ENCODE measurements around the gene FAM89A. TPM values are rescaled to one million over a fixed set of nuclear protein-coding genes. Genes with fewer than 3 reads are reported as not detected.
A peak's percentile ranks its signal among the peaks of the same experiment; 100 is the strongest.

Gene FAM89A
- 79.1 TPM for polyA plus RNA-seq (2013, experiment 1 of 2)
- polyA plus RNA-seq (2013, experiment 2 of 2) = 83.8 TPM

GRCh38 chr1:231040019-231040799, at the start of gene FAM89A:
Gene FAM89A (minus strand): TSS chr1:231040254. CDS start chr1:231040211, 43 bp downstream.
- no peak within 1 kb of the TSS for H2BK5ac ChIP-seq (ENCODE audit: low read depth, low read length, poor library complexity, severe bottlenecking)
- peak within 1 kb of the TSS; percentile 72 for H3K9ac ChIP-seq (ENCODE audit: low read length)
- peak within 1 kb of the TSS; percentile 92 for H3K4me2 ChIP-seq (ENCODE audit: low read length, poor library complexity, severe bottlenecking)
- H3K4me3 ChIP-seq (ENCODE audit: insufficient read depth in 1 of 2, low read depth in 1 of 2, low read length in 2 of 2) = peak within 1 kb of the TSS; percentile 78 to 88
- peaks cover 11% of the 10 kb centered on the region for H3K9me3 ChIP-seq (ENCODE audit: control insufficient read depth, low read length)
- peak; percentile 51 for DNase-seq
- H3K4me1 ChIP-seq (ENCODE audit: control insufficient read depth, insufficient read depth, low read depth, low read length) = peaks cover 16% of the 10 kb centered on the region
- no peaks in the 10 kb centered on the region for H3K36me3 ChIP-seq (ENCODE audit: control insufficient read depth in 1 of 2, insufficient read depth in 2 of 2, low read depth in 1 of 2, low read length in 2 of 2)
- H2BK12ac ChIP-seq (ENCODE audit: low read length in 2 of 2) = peak within 1 kb of the TSS; percentile 85 to 95
- H4K8ac ChIP-seq (ENCODE audit: low read length) = peak within 1 kb of the TSS; percentile 90
- peak within 1 kb of the TSS in 1 of 2 experiments; percentile 93 for H3K23ac ChIP-seq (ENCODE audit: low read length in 2 of 2)
- WGBS = 1% methylated on average over 44 of the region's 82 CpGs
- H3K79me1 ChIP-seq (replicated peaks; ENCODE audit: low read length, poor library complexity, severe bottlenecking) = peaks cover 5% of the 10 kb centered on the region
- H2BK120ac ChIP-seq (ENCODE audit: low read depth, low read length) = peak within 1 kb of the TSS; percentile 98
- H4K91ac ChIP-seq (ENCODE audit: low read length) = peak within 1 kb of the TSS; percentile 97
- peaks cover 3 to 17% of the 10 kb centered on the region in 2 experiments for H3K27me3 ChIP-seq (ENCODE audit: control insufficient read depth in 1 of 2, insufficient read depth in 1 of 2, low read length in 2 of 2)
- no peak within 1 kb of the TSS for H2AFZ ChIP-seq (ENCODE audit: low read depth, low read length)
- H3K4ac ChIP-seq (ENCODE audit: low read depth in 1 of 2, low read length in 2 of 2) = peak within 1 kb of the TSS; percentile 89 to 95
- peak within 1 kb of the TSS; percentile 99 for H2BK15ac ChIP-seq (ENCODE audit: low read depth, poor library complexity, severe bottlenecking)
- H2AK5ac ChIP-seq (ENCODE audit: low read length, severe bottlenecking) = no peak within 1 kb of the TSS
- H3K18ac ChIP-seq (ENCODE audit: low read depth in 1 of 2, low read length in 2 of 2) = peak within 1 kb of the TSS; percentile 98 to 99
- H3K27ac ChIP-seq (ENCODE audit: low read length, poor library complexity, severe bottlenecking) = no peak within 1 kb of the TSS
- peak within 1 kb of the TSS; percentile 95 to 96 for H3K14ac ChIP-seq (ENCODE audit: low read length in 2 of 2)

GRCh38 chr1:231084353-231084752, 44.3 kb upstream of the FAM89A start:
- H2AFZ ChIP-seq (ENCODE audit: low read depth, low read length) = no peak overlapping the region
- H3K4me2 ChIP-seq (ENCODE audit: low read length, poor library complexity, severe bottlenecking) = no peak overlapping the region
- no peak overlapping the region for H2BK120ac ChIP-seq (ENCODE audit: low read depth, low read length)
- 69% methylated on average over 5 of the region's 5 CpGs for WGBS
- H2BK15ac ChIP-seq (ENCODE audit: low read depth, poor library complexity, severe bottlenecking) = no peak overlapping the region
- no peaks in the 10 kb centered on the region for H3K27me3 ChIP-seq (ENCODE audit: control insufficient read depth in 1 of 2, insufficient read depth in 1 of 2, low read length in 2 of 2)
- H3K4me1 ChIP-seq (ENCODE audit: control insufficient read depth, insufficient read depth, low read depth, low read length) = no peaks in the 10 kb centered on the region
- no peak overlapping the region for H3K18ac ChIP-seq (ENCODE audit: low read depth in 1 of 2, low read length in 2 of 2)
- H3K4me3 ChIP-seq (ENCODE audit: insufficient read depth in 1 of 2, low read depth in 1 of 2, low read length in 2 of 2) = no peak overlapping the region
- no peak overlapping the region for H3K9ac ChIP-seq (ENCODE audit: low read length)
- no peaks in the 10 kb centered on the region for H3K79me1 ChIP-seq (replicated peaks; ENCODE audit: low read length, poor library complexity, severe bottlenecking)
- no peak overlapping the region for H2AK5ac ChIP-seq (ENCODE audit: low read length, severe bottlenecking)
- H3K23ac ChIP-seq (ENCODE audit: low read length in 2 of 2) = no peak overlapping the region
- no peak overlapping the region for H3K27ac ChIP-seq (ENCODE audit: low read length, poor library complexity, severe bottlenecking)
- H4K91ac ChIP-seq (ENCODE audit: low read length) = no peak overlapping the region
- no peak overlapping the region for H3K14ac ChIP-seq (ENCODE audit: low read length in 2 of 2)
- no peak overlapping the region for H3K4ac ChIP-seq (ENCODE audit: low read depth in 1 of 2, low read length in 2 of 2)
- H4K8ac ChIP-seq (ENCODE audit: low read length) = no peak overlapping the region
- DNase-seq = no peak
- H3K36me3 ChIP-seq (ENCODE audit: control insufficient read depth in 1 of 2, insufficient read depth in 2 of 2, low read depth in 1 of 2, low read length in 2 of 2) = no peaks in the 10 kb centered on the region
- H2BK12ac ChIP-seq (ENCODE audit: low read length in 2 of 2) = no peak overlapping the region
- no peak overlapping the region for H2BK5ac ChIP-seq (ENCODE audit: low read depth, low read length, poor library complexity, severe bottlenecking)
- no peaks in the 10 kb centered on the region for H3K9me3 ChIP-seq (ENCODE audit: control insufficient read depth, low read length)

GRCh38 chr1:231079163-231079562, 39.1 kb upstream of the FAM89A start:
- no peak overlapping the region for H3K4ac ChIP-seq (ENCODE audit: low read depth in 1 of 2, low read length in 2 of 2)
- 89% methylated on average over 3 of the region's 4 CpGs for WGBS

GRCh38 chr1:231078250-231078649, 38.2 kb upstream of the FAM89A start:
- no peaks in the 10 kb centered on the region for H3K9me3 ChIP-seq (ENCODE audit: control insufficient read depth, low read length)
- no peak for DNase-seq
- no peak overlapping the region for H2BK15ac ChIP-seq (ENCODE audit: low read depth, poor library complexity, severe bottlenecking)
- H3K27ac ChIP-seq (ENCODE audit: low read length, poor library complexity, severe bottlenecking) = no peak overlapping the region
- no peak overlapping the region for H3K4ac ChIP-seq (ENCODE audit: low read depth in 1 of 2, low read length in 2 of 2)
- H2AFZ ChIP-seq (ENCODE audit: low read depth, low read length) = no peak overlapping the region
- H2BK12ac ChIP-seq (ENCODE audit: low read length in 2 of 2) = no peak overlapping the region
- no peaks in the 10 kb centered on the region for H3K79me1 ChIP-seq (replicated peaks; ENCODE audit: low read length, poor library complexity, severe bottlenecking)
- H2AK5ac ChIP-seq (ENCODE audit: low read length, severe bottlenecking) = no peak overlapping the region
- no peak overlapping the region for H3K18ac ChIP-seq (ENCODE audit: low read depth in 1 of 2, low read length in 2 of 2)
- peaks cover 0 to 17% of the 10 kb centered on the region in 2 experiments for H3K27me3 ChIP-seq (ENCODE audit: control insufficient read depth in 1 of 2, insufficient read depth in 1 of 2, low read length in 2 of 2)
- no peak overlapping the region for H3K4me2 ChIP-seq (ENCODE audit: low read length, poor library complexity, severe bottlenecking)
- H2BK5ac ChIP-seq (ENCODE audit: low read depth, low read length, poor library complexity, severe bottlenecking) = no peak overlapping the region
- H3K23ac ChIP-seq (ENCODE audit: low read length in 2 of 2) = no peak overlapping the region
- 94% methylated on average over 5 of the region's 7 CpGs for WGBS
- H3K36me3 ChIP-seq (ENCODE audit: control insufficient read depth in 1 of 2, insufficient read depth in 2 of 2, low read depth in 1 of 2, low read length in 2 of 2) = no peaks in the 10 kb centered on the region
- H4K8ac ChIP-seq (ENCODE audit: low read length) = no peak overlapping the region
- H3K4me1 ChIP-seq (ENCODE audit: control insufficient read depth, insufficient read depth, low read depth, low read length) = no peaks in the 10 kb centered on the region
- H3K9ac ChIP-seq (ENCODE audit: low read length) = no peak overlapping the region
- no peak overlapping the region for H2BK120ac ChIP-seq (ENCODE audit: low read depth, low read length)
- no peak overlapping the region for H4K91ac ChIP-seq (ENCODE audit: low read length)
- H3K14ac ChIP-seq (ENCODE audit: low read length in 2 of 2) = no peak overlapping the region
- no peak overlapping the region for H3K4me3 ChIP-seq (ENCODE audit: insufficient read depth in 1 of 2, low read depth in 1 of 2, low read length in 2 of 2)

More at GRCh38 chr1:231079163-231079562, 39.1 kb upstream of the FAM89A start:
- no peaks in the 10 kb centered on the region for H3K4me1 ChIP-seq (ENCODE audit: control insufficient read depth, insufficient read depth, low read depth, low read length)
- H2BK5ac ChIP-seq (ENCODE audit: low read depth, low read length, poor library complexity, severe bottlenecking) = no peak overlapping the region
- no peak overlapping the region for H3K4me3 ChIP-seq (ENCODE audit: insufficient read depth in 1 of 2, low read depth in 1 of 2, low read length in 2 of 2)
- H2BK120ac ChIP-seq (ENCODE audit: low read depth, low read length) = no peak overlapping the region
- no peak overlapping the region for H2AK5ac ChIP-seq (ENCODE audit: low read length, severe bottlenecking)
- no peaks in the 10 kb centered on the region for H3K9me3 ChIP-seq (ENCODE audit: control insufficient read depth, low read length)
- H2AFZ ChIP-seq (ENCODE audit: low read depth, low read length) = no peak overlapping the region
- no peak overlapping the region for H3K9ac ChIP-seq (ENCODE audit: low read length)
- H3K18ac ChIP-seq (ENCODE audit: low read depth in 1 of 2, low read length in 2 of 2) = no peak overlapping the region
- no peak overlapping the region for H2BK12ac ChIP-seq (ENCODE audit: low read length in 2 of 2)
- no peak overlapping the region for H4K8ac ChIP-seq (ENCODE audit: low read length)
- DNase-seq = no peak
- no peak overlapping the region for H3K23ac ChIP-seq (ENCODE audit: low read length in 2 of 2)
- H2BK15ac ChIP-seq (ENCODE audit: low read depth, poor library complexity, severe bottlenecking) = no peak overlapping the region
- no peak overlapping the region for H3K27ac ChIP-seq (ENCODE audit: low read length, poor library complexity, severe bottlenecking)
- H3K79me1 ChIP-seq (replicated peaks; ENCODE audit: low read length, poor library complexity, severe bottlenecking) = no peaks in the 10 kb centered on the region
- no peaks in the 10 kb centered on the region for H3K36me3 ChIP-seq (ENCODE audit: control insufficient read depth in 1 of 2, insufficient read depth in 2 of 2, low read depth in 1 of 2, low read length in 2 of 2)
- H4K91ac ChIP-seq (ENCODE audit: low read length) = no peak overlapping the region
- H3K27me3 ChIP-seq (ENCODE audit: control insufficient read depth in 1 of 2, insufficient read depth in 1 of 2, low read length in 2 of 2) = peaks cover 0 to 17% of the 10 kb centered on the region in 2 experiments
- no peak overlapping the region for H3K4me2 ChIP-seq (ENCODE audit: low read length, poor library complexity, severe bottlenecking)
- no peak overlapping the region for H3K14ac ChIP-seq (ENCODE audit: low read length in 2 of 2)

Measured in mesenchymal stem cell (in vitro differentiated cells and primary cell).